HG02678 (cell line): Measurements from ENCODE around the gene KCNIP3.
"Not testable (repeated sequence)": the region's sequence is repeated elsewhere in the genome, so short reads cannot be mapped to it uniquely, and the experiment has no call there.

Experiments used
- ATAC-seq: cut with Tn5 transposase; IDR thresholded peaks from one replicate; pipeline ENCODE4 v1.9.1; 2021; ENCODE audit warnings: mild to moderate bottlenecking, moderate library complexity; ENCODE audit not compliant: unreplicated experiment

The KCNIP3 gene

GRCh38 chr2:95402370-95403203 lies 105.4 kb downstream of the KCNIP3 start, which contains the start of gene FAHD2A:
FAHD2A (plus strand) TSS chr2:95402708; CDS start chr2:95405559, 2,851 bp downstream.
- peak; percentile 96 for ATAC-seq

- peak; percentile 29 for ATAC-seq
These were observed 106.1 kb downstream of the KCNIP3 start for GRCh38 chr2:95403204-95403721.

- ATAC-seq, result not testable (repeated sequence)
These were observed 106.7 kb downstream of the KCNIP3 start for GRCh38 chr2:95403824-95404223.

GRCh38 chr2:95404676-95405075 lies 107.5 kb downstream of the KCNIP3 start:
- ATAC-seq, result not testable (repeated sequence)

GRCh38 chr2:95411239-95411638 lies 114.1 kb downstream of the KCNIP3 start:
- not testable (repeated sequence) for ATAC-seq

GRCh38 chr2:95414015-95414594 lies 117.0 kb downstream of the KCNIP3 start:
- peak; percentile 86 for ATAC-seq

GRCh38 chr2:95415138-95415537 lies 118.0 kb downstream of the KCNIP3 start:
- ATAC-seq, result not testable (repeated sequence)

- ATAC-seq, result not testable (repeated sequence)
These were observed 118.4 kb downstream of the KCNIP3 start for GRCh38 chr2:95415561-95415960.

GRCh38 chr2:95427196-95427867 lies 130.2 kb downstream of the KCNIP3 start:
- ATAC-seq, result not testable (repeated sequence)

GRCh38 chr2:95429748-95430467 lies 132.8 kb downstream of the KCNIP3 start:
- ATAC-seq, result not testable (repeated sequence)

- ATAC-seq, result not testable (repeated sequence)
These were observed 136.2 kb downstream of the KCNIP3 start for GRCh38 chr2:95433373-95433772.

GRCh38 chr2:95433973-95434372 lies 136.8 kb downstream of the KCNIP3 start:
- not testable (repeated sequence) for ATAC-seq

- not testable (repeated sequence) for ATAC-seq
These were observed 137.4 kb downstream of the KCNIP3 start for GRCh38 chr2:95434507-95435076.

GRCh38 chr2:95435162-95435871 lies 138.2 kb downstream of the KCNIP3 start:
- ATAC-seq, result not testable (repeated sequence)
